Stimulated activated CD4-positive, alpha-beta T cell treated with anti-CD3 and anti-CD28 coated beads, Interleukin-1b, Interleukin-23, amount 100 ng/mL, for 1 hour (primary cell): ENCODE results near the gene SDK1.
"Not testable (repeated sequence)": the region's sequence is repeated elsewhere in the genome, so short reads cannot be mapped to it uniquely, and the experiment has no call there.

Experiments used
- DNase-seq, 2 donors: peaks; one replicate each; pipeline ENCODE4 v3.0.0-alpha.2; 2020; ENCODE audit warnings: low read depth in 2 of 2

SDK1 gene

GRCh38 chr7:3957472-3958108, 656.5 kb downstream of the SDK1 start:
- no peak for DNase-seq

GRCh38 chr7:3958109-3958483, 657.0 kb downstream of the SDK1 start:
- DNase-seq: no peak

- DNase-seq: no peak
These were observed 658.3 kb downstream of the SDK1 start for GRCh38 chr7:3959364-3959763.

DNA sequence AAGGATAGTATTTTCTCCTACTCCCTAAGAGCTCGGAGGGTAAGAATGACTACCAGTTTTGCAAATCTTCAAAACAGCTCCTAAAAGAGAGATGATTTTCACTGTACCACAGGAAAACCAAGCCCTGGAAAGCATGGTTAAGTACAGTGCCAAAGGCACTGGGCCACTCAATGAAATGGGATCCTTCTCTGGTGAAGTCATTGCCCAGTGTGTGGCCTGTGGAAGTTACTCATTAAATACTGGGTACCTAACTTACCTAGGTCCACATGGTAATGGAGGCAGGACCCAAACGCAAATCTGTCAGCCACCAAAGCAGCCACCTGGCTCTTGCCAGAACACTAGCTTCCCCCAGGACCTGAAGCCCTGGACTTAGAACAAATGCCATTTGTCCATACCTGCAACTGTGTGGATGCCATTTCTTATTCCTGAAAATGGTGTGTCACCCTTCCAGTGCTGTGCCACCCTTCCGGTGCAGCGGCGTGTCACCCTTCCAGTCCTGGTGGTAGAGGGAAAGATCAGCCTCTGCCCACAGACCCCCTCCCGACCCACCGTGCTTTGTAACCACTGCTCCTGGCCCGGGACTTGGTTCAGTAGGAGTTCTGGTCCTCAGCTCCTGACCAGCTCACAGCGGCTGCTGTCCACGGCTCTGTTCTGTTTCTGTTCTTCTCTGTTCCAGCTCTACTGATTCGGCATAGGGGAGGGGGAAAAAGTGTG, 659.2 kb downstream of the SDK1 start:
- no peak for DNase-seq

GRCh38 chr7:3960942-3961341, 659.9 kb downstream of the SDK1 start:
- DNase-seq: no peak

GRCh38 chr7:3961857-3962503, 660.9 kb downstream of the SDK1 start:
- DNase-seq: no peak

DNA sequence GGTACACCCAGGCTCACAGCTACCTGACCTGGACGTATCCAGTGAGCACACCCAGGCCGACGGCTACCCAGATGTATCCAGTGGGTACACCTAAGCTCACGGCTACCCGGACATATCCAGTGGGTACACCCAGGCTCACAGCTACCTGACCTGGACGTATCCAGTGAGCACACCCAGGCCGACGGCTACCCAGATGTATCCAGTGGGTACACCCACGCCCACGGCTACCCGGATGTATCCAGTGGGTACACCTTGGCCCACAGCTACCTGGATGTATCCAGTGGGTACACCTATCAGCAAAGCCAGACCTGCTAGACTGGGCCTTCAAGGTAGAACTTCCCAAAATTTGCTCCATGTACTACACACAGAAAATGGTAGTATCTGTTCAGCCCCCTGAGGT, 662.7 kb downstream of the SDK1 start:
- not testable (repeated sequence) for DNase-seq

DNA sequence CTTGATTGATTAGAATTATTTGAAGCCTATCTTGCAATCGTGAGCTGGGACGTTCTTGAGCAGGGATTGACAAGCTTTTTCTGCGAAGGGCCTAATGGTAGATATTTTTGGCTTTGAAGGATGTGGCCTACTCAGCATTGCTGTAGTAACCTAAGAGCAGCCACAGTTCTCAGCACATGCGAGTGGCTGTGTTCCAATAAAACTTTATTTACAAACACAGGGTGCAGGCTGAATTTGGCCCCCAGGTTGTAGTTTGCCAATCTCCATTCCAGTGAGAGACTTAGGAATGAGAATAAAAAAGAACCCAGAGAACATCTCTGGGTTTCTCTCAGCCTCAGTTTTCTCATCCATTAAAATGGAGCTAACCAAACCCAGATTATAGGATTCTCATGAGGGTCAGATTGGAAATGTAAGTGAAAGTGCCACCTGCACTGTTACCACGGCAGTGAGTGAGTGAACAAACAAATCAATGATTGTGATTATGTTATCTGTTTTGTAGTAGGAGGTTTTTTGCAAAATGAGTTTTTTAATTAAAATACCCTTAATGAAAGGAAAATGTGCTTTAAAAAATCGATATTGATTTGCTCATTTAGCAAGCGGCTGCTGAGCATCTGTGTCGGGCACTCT, 664.0 kb downstream of the SDK1 start:
- DNase-seq: no peak

- no peak for DNase-seq
These were observed 664.8 kb downstream of the SDK1 start for GRCh38 chr7:3965794-3966395.

DNA sequence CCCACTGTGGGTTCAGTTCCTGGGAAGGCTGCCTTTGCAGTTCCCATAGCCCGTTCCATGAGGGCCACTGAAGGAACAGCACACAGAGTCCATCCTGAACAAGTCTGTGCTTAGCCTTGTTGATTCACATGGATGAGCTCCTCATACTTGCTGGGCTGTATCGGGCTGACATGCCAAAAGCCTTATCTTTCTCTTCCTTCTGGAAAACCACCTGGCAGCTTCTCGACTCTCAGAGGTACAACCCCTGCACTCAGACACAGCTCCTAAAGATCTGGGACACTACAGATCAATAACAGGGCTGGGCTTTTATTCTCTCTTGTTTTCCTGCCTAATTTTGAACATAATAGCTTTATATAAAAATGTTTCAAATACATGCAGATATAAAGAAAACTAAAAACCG, 667.2 kb downstream of the SDK1 start:
- DNase-seq: no peak

DNA sequence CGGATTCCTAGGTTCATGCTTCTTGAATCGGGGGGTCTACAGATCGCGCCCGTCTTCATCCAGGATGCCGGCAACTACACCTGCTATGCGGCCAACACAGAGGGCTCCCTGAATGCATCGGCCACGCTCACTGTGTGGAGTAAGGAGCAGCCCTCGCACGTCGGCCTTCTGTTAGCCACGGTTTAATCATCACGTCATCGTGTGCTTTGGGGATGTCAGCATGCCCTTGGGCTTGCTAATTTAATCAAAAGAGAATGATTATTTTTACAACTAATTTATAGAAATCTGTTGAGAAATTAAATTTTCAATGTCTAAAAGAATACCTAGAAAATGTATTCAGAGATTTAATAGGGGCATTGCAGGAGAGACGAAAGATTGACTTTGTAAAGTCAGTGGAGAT, 668.2 kb downstream of the SDK1 start:
- no peak for DNase-seq

DNA sequence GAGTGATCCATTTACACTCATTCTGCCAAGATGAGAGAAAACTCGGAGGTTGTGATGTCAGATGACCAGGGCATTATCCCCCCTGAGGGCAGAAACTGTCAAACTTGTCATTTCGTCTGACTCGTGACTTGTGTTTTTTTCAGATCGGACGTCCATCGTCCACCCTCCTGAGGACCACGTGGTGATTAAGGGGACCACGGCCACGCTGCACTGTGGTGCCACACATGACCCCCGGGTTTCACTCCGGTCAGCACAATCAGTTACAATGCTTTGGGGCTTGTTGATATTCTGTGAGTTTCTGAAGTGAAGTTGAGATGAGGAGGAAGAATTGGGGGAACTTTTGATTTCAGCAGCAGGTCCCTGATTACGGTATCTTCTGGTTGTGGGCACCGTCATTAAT, 670.3 kb downstream of the SDK1 start:
- no peak for DNase-seq

DNA sequence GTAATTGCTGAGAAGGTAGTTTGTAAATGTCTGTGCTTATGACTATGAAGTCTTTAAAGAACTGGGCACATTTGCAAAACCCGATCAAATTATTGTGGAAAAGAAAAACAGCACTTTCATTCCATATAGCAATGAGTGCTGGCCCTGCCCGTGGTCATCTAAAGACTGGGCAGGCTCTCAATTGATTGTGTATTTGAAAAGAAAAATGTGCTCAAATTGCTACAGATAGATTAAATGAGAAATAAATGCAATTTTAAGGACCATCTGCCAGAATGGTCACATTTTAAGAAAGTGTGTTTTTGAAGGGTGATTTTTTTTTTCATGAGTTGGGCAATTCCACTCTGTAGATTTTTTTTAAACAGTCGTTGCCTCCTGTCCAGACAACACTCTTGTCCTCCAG, 672.2 kb downstream of the SDK1 start:
- DNase-seq: no peak

GRCh38 chr7:3974329-3974728, 673.3 kb downstream of the SDK1 start:
- DNase-seq: no peak

GRCh38 chr7:3975371-3975770, 674.3 kb downstream of the SDK1 start:
- no peak for DNase-seq

- DNase-seq: no peak
These were observed 676.3 kb downstream of the SDK1 start for GRCh38 chr7:3977391-3977790.

DNA sequence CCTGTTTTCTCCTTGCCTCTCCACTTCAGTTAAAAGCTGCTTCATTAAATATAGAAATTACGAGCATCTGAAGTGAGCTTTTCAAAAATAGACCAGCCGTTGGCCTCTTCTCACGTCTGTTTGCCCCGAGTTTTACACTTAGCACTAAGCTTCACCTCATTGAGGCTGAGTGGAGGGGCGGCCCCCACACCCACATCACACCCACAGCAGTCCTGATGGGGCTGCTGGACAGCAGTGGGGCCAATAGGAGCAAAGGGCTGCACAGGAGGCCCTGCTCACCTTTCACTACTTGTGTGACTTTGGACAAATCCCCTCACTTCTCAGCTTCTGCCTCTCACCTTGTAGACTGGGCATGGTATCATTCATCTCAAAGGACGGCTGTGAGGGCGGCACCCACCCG, 677.8 kb downstream of the SDK1 start:
- no peak for DNase-seq

- no peak for DNase-seq
These were observed 678.7 kb downstream of the SDK1 start for GRCh38 chr7:3979611-3980299.

- no peak for DNase-seq
These were observed 679.2 kb downstream of the SDK1 start for GRCh38 chr7:3980300-3980643.

DNA sequence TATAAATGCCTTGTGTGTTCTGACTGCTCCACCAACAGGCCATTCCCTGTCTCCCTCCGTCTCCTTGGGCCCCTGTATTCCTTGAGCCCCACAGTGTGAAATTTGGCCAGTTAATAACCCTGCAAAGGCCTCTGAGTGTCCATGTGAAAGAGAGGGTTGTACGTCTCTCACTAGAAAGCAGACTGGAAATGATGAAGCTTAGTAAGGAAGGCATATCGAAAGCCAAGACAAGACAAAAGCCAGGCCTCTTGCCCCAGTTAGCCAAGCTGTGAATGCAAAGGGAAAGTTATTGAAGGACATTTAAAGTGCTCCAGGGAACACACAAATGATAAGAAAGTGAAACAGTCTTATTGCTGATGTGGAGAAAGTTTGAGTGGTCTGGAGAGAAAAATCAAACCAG, 680.2 kb downstream of the SDK1 start:
- DNase-seq: no peak

- DNase-seq: no peak
These were observed 683.4 kb downstream of the SDK1 start for GRCh38 chr7:3984456-3984855.

GRCh38 chr7:3986927-3987326, 685.9 kb downstream of the SDK1 start:
- no peak for DNase-seq
